Measurements from ENCODE around the gene CSNK1D. TPM values are rescaled to one million over a fixed set of nuclear protein-coding genes. Genes with fewer than 3 reads are reported as not detected.

Gene CSNK1D
- polyA plus RNA-seq, 1 donor from 2014 or later: 29.9 TPM

DNA sequence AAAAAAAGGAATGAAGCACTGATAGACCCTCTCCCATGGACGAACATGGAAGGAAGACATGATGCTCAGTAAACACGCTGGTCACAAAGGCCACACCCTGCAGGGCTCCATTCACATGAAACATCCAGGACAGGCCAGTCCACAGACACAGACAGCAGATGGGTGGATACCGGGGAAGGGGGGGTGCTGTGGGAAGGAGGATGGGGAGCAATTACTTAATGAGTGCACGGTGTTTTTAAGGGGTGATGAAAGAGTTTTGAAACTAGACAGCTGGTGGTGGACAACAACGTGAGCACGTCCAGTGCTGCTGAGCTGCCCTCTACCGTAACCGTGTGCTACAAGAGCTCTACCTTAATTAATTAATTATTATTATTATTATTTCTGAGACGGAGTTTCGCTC, 50.7 kb downstream of the CSNK1D start:
- Histone ChIP-seq H3F3A (ENCODE audit: insufficient read depth, low read length, poor library complexity, severe bottlenecking) (no peaks in the 10 kb centered on the region), H3K9ac (ENCODE audit: low read length) (no peak overlapping the region), H3K4me3 (ENCODE audit: low read length) (no peak overlapping the region), H3K36me3 (ENCODE audit: insufficient read depth, low read length) (no peaks in the 10 kb centered on the region), H3K4me2 (ENCODE audit: low read length) (no peak overlapping the region), H2AFZ (ENCODE audit: low read depth, low read length) (no peak overlapping the region), H3K9me2 (ENCODE audit: insufficient read depth, low read length) (no peaks in the 10 kb centered on the region), H3K79me2 (replicated peaks; ENCODE audit: insufficient read depth, low read length) (no peaks in the 10 kb centered on the region), H4K20me1 (ENCODE audit: insufficient read depth) (no peaks in the 10 kb centered on the region), H3K27ac (ENCODE audit: low read length) (no peak overlapping the region), H3K27me3 (ENCODE audit: insufficient read depth, low read depth, low read length) (peaks cover 6% of the 10 kb centered on the region), H3K9me3 (ENCODE audit: low read length) (no peaks in the 10 kb centered on the region)
- TF ChIP-seq RAD21 (conservative IDR thresholded peaks at IDR 0.05) (no peak), EP300 (conservative IDR thresholded peaks at IDR 0.05; ENCODE audit: poor library complexity, severe bottlenecking) (no peak), POLR2AphosphoS5 (IDR thresholded peaks at IDR 0.05) (no peak), EZH2 (IDR thresholded peaks at IDR 0.05; ENCODE audit: borderline replicate concordance, insufficient read depth, low read length, poor library complexity, severe bottlenecking) (no peak), MXI1 (conservative IDR thresholded peaks at IDR 0.05; ENCODE audit: poor library complexity, severe bottlenecking) (no peak), TAF1 (IDR thresholded peaks at IDR 0.05; ENCODE audit: low read depth) (no peak), SMC3 (conservative IDR thresholded peaks at IDR 0.05; ENCODE audit: poor library complexity) (no peak)
- TF ChIP-seq, protein P1, sequence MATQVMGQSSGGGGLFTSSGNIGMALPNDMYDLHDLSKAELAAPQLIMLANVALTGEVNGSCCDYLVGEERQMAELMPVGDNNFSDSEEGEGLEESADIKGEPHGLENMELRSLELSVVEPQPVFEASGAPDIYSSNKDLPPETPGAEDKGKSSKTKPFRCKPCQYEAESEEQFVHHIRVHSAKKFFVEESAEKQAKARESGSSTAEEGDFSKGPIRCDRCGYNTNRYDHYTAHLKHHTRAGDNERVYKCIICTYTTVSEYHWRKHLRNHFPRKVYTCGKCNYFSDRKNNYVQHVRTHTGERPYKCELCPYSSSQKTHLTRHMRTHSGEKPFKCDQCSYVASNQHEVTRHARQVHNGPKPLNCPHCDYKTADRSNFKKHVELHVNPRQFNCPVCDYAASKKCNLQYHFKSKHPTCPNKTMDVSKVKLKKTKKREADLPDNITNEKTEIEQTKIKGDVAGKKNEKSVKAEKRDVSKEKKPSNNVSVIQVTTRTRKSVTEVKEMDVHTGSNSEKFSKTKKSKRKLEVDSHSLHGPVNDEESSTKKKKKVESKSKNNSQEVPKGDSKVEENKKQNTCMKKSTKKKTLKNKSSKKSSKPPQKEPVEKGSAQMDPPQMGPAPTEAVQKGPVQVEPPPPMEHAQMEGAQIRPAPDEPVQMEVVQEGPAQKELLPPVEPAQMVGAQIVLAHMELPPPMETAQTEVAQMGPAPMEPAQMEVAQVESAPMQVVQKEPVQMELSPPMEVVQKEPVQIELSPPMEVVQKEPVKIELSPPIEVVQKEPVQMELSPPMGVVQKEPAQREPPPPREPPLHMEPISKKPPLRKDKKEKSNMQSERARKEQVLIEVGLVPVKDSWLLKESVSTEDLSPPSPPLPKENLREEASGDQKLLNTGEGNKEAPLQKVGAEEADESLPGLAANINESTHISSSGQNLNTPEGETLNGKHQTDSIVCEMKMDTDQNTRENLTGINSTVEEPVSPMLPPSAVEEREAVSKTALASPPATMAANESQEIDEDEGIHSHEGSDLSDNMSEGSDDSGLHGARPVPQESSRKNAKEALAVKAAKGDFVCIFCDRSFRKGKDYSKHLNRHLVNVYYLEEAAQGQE (IDR thresholded peaks at IDR 0.05; ENCODE audit: borderline replicate concordance): no peak
- TF ChIP-seq, protein P2, sequence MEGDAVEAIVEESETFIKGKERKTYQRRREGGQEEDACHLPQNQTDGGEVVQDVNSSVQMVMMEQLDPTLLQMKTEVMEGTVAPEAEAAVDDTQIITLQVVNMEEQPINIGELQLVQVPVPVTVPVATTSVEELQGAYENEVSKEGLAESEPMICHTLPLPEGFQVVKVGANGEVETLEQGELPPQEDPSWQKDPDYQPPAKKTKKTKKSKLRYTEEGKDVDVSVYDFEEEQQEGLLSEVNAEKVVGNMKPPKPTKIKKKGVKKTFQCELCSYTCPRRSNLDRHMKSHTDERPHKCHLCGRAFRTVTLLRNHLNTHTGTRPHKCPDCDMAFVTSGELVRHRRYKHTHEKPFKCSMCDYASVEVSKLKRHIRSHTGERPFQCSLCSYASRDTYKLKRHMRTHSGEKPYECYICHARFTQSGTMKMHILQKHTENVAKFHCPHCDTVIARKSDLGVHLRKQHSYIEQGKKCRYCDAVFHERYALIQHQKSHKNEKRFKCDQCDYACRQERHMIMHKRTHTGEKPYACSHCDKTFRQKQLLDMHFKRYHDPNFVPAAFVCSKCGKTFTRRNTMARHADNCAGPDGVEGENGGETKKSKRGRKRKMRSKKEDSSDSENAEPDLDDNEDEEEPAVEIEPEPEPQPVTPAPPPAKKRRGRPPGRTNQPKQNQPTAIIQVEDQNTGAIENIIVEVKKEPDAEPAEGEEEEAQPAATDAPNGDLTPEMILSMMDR (IDR thresholded peaks at IDR 0.05; ENCODE audit: poor library complexity, severe bottlenecking): no peak

DNA sequence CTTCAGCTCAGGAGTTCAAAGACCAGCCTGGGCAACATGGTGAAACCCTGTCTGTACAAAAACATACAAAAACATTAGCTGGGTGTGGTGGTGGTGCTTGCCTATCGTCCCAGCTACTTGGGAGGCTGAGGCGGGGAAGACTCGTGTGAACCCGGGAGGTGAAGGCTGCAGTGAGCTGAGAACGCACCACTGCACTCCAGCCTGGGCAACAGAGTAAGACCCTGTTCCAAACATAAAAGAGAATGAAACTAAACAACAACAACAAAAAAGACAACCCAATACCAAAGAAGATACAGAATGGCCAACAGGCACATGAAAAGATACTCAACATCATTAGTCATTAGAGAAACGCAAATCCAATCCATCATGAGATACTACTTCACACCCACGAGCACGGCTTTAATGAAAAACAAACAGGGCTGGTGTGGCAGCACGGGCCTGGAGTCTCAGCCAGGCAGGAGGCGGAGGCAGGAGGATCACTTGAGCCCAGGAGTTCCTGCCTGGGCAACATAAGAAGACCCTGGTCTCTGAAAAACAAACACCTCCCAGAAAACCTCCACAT, 52.1 kb downstream of the CSNK1D start:
- H3K9me2 ChIP-seq (ENCODE audit: insufficient read depth, low read length): no peaks in the 10 kb centered on the region
- no peak overlapping the region for H3K9ac ChIP-seq (ENCODE audit: low read length)
- H3K4me3 ChIP-seq (ENCODE audit: low read length): no peak overlapping the region
- no peaks in the 10 kb centered on the region for H3K27me3 ChIP-seq (ENCODE audit: insufficient read depth, low read depth, low read length)
- TF ChIP-seq MXI1 (conservative IDR thresholded peaks at IDR 0.05; ENCODE audit: poor library complexity, severe bottlenecking) (no peak), POLR2AphosphoS5 (IDR thresholded peaks at IDR 0.05) (no peak), TAF1 (IDR thresholded peaks at IDR 0.05; ENCODE audit: low read depth) (no peak), EP300 (conservative IDR thresholded peaks at IDR 0.05; ENCODE audit: poor library complexity, severe bottlenecking) (no peak), SMC3 (conservative IDR thresholded peaks at IDR 0.05; ENCODE audit: poor library complexity) (no peak), EZH2 (IDR thresholded peaks at IDR 0.05; ENCODE audit: borderline replicate concordance, insufficient read depth, low read length, poor library complexity, severe bottlenecking) (no peak), RAD21 (conservative IDR thresholded peaks at IDR 0.05) (no peak)
- TF ChIP-seq, protein P1 (IDR thresholded peaks at IDR 0.05; ENCODE audit: borderline replicate concordance): no peak
- TF ChIP-seq, protein P2 (IDR thresholded peaks at IDR 0.05; ENCODE audit: poor library complexity, severe bottlenecking): no peak
- H3K27ac ChIP-seq (ENCODE audit: low read length): no peak overlapping the region
- no peaks in the 10 kb centered on the region for H4K20me1 ChIP-seq (ENCODE audit: insufficient read depth)
- no peaks in the 10 kb centered on the region for H3K36me3 ChIP-seq (ENCODE audit: insufficient read depth, low read length)
- no peaks in the 10 kb centered on the region for H3K79me2 ChIP-seq (replicated peaks; ENCODE audit: insufficient read depth, low read length)
- no peaks in the 10 kb centered on the region for H3K9me3 ChIP-seq (ENCODE audit: low read length)
- no peaks in the 10 kb centered on the region for H3F3A ChIP-seq (ENCODE audit: insufficient read depth, low read length, poor library complexity, severe bottlenecking)
- H2AFZ ChIP-seq (ENCODE audit: low read depth, low read length): no peak overlapping the region
- H3K4me2 ChIP-seq (ENCODE audit: low read length): no peak overlapping the region

Data from neural cell (in vitro differentiated cells).